ENCODE measurements around the gene ACP4. TPM values are rescaled to one million over a fixed set of nuclear protein-coding genes. Genes with fewer than 3 reads are reported as not detected.

ACP4 gene
- total and polyA plus RNA-seq, 8 donors = 0.12 to 0.42 (median 0.16) TPM; not detected in 4

DNA sequence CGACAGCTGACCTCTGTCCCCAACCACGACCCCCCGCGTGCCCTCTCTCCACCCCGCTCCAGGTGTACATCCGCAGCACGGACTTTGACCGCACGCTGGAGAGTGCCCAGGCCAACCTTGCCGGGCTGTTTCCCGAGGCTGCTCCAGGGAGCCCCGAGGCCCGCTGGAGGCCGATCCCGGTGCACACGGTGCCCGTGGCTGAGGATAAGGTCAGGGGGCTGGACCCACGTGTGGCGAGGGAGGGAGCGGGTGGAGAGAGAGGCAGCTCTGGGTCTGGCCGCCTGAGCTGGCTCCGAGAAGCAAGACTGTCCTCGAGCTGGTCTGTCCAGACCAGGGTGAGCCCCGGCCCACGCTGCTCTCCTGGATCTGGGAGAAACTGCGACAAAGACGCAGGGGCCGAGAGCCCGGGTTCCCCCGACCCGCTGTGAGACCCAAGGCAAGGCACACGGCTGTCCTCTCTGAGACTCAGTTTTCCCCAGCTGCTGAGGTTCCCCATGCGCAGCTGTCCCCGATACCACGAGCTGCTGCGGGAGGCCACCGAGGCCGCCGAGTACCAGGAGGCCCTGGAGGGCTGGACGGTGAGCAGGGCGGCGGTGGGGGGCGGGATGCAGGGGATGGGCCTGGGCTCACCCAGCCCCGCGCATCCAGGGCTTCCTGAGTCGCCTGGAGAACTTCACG, 1.5 kb downstream of the ACP4 start:
- TF ChIP-seq, protein P1, sequence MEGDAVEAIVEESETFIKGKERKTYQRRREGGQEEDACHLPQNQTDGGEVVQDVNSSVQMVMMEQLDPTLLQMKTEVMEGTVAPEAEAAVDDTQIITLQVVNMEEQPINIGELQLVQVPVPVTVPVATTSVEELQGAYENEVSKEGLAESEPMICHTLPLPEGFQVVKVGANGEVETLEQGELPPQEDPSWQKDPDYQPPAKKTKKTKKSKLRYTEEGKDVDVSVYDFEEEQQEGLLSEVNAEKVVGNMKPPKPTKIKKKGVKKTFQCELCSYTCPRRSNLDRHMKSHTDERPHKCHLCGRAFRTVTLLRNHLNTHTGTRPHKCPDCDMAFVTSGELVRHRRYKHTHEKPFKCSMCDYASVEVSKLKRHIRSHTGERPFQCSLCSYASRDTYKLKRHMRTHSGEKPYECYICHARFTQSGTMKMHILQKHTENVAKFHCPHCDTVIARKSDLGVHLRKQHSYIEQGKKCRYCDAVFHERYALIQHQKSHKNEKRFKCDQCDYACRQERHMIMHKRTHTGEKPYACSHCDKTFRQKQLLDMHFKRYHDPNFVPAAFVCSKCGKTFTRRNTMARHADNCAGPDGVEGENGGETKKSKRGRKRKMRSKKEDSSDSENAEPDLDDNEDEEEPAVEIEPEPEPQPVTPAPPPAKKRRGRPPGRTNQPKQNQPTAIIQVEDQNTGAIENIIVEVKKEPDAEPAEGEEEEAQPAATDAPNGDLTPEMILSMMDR (IDR thresholded peaks at IDR 0.05) = no peak
- intact Hi-C loops (cut with DNase I) = no loop called here
- Histone ChIP-seq H3K27me3 (no peaks in the 10 kb centered on the region), H3K9me3 (no peaks in the 10 kb centered on the region), H3K36me3 (peaks cover 0 to 7% of the 10 kb centered on the region in 2 donors), H3K27ac (no peak overlapping the region), H3K4me3 (no peak overlapping the region), H3K4me1 (no peaks in the 10 kb centered on the region)
- ATAC-seq (no peak), DNase-seq (no peak)

DNA sequence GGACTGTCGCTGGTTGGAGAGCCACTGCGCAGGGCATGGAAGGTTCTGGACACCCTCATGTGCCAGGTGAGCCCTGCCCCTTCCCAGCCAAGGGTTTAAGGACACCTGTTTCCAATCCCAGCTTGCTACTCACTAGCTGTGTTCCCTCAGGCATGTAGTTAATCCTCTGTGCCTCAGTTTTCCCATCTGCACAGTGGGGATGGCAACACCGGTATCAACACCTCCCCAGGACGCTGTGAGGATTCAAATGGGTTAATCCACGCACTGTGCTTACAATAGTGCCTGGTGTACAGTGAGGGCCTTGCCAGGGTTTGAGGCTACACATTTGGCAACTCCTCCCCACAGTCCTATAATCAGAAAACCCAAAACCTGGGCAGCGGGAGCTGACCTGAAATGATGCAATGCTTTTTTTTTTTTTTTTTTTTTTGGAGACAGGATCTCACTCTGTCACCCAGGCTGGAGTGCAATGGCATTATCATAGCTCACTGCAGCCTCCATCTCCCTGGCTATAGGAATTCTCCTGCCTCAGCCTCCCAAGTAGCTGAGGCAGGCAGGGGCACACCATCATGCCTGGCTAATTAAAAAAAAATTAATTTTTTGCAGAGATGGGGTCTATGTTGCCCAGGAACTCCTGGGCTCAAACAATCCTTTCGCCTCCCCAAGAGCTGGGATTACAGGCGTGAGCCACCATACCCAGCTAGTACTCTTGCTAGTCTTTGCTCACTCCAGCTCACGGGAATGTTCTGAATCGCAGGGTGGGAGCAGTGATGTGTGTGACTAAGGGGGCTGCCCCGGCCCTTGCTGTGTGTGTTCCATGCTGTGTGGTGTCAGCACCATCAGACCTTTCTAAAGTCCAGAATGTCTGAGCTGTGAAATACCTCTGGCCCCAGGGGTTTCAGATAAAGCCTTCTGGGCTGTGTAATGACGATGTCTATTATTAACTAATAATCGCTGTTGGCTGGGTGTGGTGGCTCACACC, 2.3 kb downstream of the ACP4 start:
- DNase-seq = no peak
- Histone ChIP-seq H3K4me1 (no peaks in the 10 kb centered on the region), H3K9me3 (no peaks in the 10 kb centered on the region), H3K36me3 (peaks cover 0 to 15% of the 10 kb centered on the region in 2 donors), H3K27me3 (no peaks in the 10 kb centered on the region), H3K27ac (no peak overlapping the region), H3K4me3 (no peak overlapping the region)
- intact Hi-C loops (cut with DNase I) = no loop called here
- TF ChIP-seq, protein P1 (IDR thresholded peaks at IDR 0.05) = no peak
- ATAC-seq = no peak

DNA sequence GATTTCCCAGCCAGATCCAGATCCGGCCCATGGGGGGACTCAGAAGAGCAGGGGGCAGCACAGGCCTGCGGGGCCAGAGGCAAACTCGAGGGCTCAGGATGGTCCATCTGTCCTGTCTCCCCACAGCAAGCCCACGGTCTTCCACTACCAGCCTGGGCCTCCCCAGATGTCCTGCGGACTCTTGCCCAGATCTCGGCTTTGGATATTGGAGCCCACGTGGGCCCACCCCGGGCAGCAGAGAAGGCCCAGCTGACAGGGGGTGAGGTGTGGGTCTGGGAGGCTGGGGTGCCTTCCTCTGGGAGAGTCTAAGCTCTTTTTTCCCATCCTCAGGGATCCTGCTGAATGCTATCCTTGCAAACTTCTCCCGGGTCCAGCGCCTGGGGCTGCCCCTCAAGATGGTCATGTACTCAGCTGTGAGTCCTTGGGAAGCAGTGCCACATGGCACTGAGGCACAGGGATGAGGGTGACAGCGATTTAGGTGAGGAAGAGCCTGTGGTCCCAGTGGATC, 3.4 kb downstream of the ACP4 start:
- Histone ChIP-seq H3K4me3 (no peak overlapping the region), H3K27me3 (no peaks in the 10 kb centered on the region), H3K4me1 (no peaks in the 10 kb centered on the region), H3K36me3 (peaks cover 0 to 26% of the 10 kb centered on the region in 2 donors), H3K27ac (no peak overlapping the region), H3K9me3 (no peaks in the 10 kb centered on the region)
- ATAC-seq (no peak), DNase-seq (no peak)
- TF ChIP-seq, protein P1 (IDR thresholded peaks at IDR 0.05) = no peak
- intact Hi-C loops (cut with DNase I) = no loop called here

DNA sequence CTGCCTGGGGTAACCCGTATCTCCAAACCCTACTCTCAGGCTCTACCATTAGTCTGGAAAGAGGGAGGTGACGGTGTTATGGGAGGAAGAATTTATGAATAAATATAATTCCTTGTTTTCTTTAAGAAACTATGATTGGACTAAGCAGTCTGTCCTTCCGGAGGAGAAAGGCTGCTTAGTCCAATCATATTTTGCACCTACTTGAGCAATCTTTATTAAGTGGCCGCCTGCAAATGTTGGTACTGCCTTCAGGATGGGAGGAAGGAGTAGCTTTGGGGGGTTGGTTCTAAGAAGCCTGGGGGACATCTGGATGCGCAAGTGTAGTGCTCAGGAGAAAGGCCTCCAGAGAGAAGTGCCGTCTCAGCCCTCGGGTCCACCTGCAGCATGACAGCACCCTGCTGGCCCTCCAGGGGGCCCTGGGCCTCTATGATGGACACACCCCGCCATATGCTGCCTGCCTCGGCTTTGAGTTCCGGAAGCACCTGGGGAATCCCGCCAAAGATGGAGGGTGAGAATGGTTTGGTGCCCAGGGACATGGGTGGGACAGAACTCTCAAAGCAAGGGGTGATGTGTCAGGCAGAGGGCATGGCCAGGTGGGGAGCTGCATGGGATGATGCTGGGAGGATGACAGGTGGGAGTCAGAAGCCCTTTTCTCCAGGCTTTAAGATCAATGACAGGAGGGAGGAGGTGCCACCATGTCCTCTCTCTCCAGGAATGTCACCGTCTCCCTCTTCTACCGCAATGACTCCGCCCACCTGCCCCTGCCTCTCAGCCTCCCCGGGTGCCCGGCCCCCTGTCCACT, 4.1 kb downstream of the ACP4 start:
- H3K36me3 ChIP-seq = peaks cover 0 to 32% of the 10 kb centered on the region in 2 donors
- ATAC-seq = no peak
- DNase-seq = no peak
- H3K4me1 ChIP-seq = no peaks in the 10 kb centered on the region
- H3K4me3 ChIP-seq = no peak overlapping the region
- TF ChIP-seq, protein P1 (IDR thresholded peaks at IDR 0.05) = no peak
- H3K9me3 ChIP-seq = no peaks in the 10 kb centered on the region
- H3K27ac ChIP-seq = no peak overlapping the region
- intact Hi-C loops (cut with DNase I) = no loop called here
- H3K27me3 ChIP-seq = no peaks in the 10 kb centered on the region
